ENCODE measurements around the gene GALNT9. TPM values are rescaled to one million over a fixed set of nuclear protein-coding genes. Genes with fewer than 3 reads are reported as not detected.
"Not testable (repeated sequence)": the region's sequence is repeated elsewhere in the genome, so short reads cannot be mapped to it uniquely, and the experiment has no call there.

Gene GALNT9
- total RNA-seq, 2 donors from 2014 or later, result not detected

DNA sequence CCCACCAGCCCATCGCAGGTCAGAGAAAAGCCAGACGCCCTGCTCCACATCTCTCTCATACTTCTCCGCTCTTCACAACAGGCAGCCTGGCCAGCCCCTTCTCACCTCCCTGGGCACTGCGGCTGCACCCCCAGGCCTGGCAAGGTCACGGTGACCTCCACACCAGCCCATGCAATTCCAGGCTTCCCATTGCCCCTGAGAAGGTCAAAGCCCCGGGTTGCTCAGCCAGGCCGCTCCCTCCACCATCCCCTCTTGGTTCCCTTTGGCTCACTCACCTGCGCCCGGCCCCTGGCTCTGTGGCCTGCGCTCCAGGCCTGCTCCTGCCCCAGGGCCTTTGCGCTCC, 55.4 kb downstream of the GALNT9 start:
- ATAC-seq, result no peak
- no peak overlapping the region for H3K4me3 Mint-ChIP-seq
- H3K9me3 ChIP-seq (ENCODE audit: control insufficient read depth, low read length, poor library complexity, severe bottlenecking), result no peaks in the 10 kb centered on the region
- H3K27me3 Mint-ChIP-seq, result peaks cover 37% of the 10 kb centered on the region
- peaks cover 2% of the 10 kb centered on the region for H3K4me1 Mint-ChIP-seq
- DNase-seq, result no peak
- H3K36me3 Mint-ChIP-seq (ENCODE audit: low read depth), result no peaks in the 10 kb centered on the region
- no peak overlapping the region for H3K27ac Mint-ChIP-seq

DNA sequence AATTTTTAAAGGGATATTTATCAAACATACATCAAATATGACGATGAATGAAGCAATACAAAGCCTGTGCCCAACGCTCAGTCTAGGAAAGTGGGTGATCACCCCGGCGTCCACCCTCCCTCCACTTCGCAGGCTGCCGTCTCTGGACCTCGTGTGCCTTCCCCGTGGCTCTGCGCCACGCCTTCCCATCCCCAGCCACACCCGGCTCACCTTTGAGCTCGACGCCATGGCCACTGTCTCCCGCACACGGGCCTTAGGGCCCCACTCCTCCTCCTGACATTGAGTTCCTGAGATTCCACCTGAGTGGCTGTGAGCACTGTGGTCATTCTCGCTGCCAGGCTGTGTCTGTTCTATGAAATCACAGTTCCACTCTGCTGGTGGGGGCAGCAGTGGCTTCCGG, 56.7 kb downstream of the GALNT9 start:
- peaks cover 37% of the 10 kb centered on the region for H3K27me3 Mint-ChIP-seq
- no peaks in the 10 kb centered on the region for H3K36me3 Mint-ChIP-seq (ENCODE audit: low read depth)
- no peak for ATAC-seq
- H3K4me3 Mint-ChIP-seq, result no peak overlapping the region
- no peak for DNase-seq
- no peaks in the 10 kb centered on the region for H3K9me3 ChIP-seq (ENCODE audit: control insufficient read depth, low read length, poor library complexity, severe bottlenecking)
- no peak overlapping the region for H3K27ac Mint-ChIP-seq
- peaks cover 2% of the 10 kb centered on the region for H3K4me1 Mint-ChIP-seq

DNA sequence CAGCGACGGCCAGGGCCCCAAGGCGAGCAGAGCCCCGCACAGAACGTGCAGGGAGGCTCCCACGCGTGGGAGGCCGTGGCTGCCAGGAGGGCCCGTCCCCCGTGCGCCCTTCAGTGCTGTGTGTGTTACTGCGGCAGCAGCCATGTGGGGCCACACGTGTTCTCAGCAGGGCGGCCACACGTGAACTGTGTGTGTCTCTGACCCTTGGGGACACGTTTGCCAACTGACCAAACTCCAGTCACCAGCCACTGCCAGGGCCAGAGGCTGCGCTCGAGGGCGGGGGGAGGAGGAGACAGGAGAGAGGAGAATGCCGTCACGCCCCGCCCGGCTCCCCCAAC, 57.7 kb downstream of the GALNT9 start:
- ATAC-seq, result no peak
- Mint-ChIP-seq H3K36me3 (ENCODE audit: low read depth) (no peaks in the 10 kb centered on the region), H3K27ac (no peak overlapping the region), H3K4me1 (peaks cover 2% of the 10 kb centered on the region), H3K4me3 (no peak overlapping the region), H3K27me3 (peaks cover 30% of the 10 kb centered on the region)
- H3K9me3 ChIP-seq (ENCODE audit: control insufficient read depth, low read length, poor library complexity, severe bottlenecking), result no peaks in the 10 kb centered on the region
- DNase-seq, result no peak

DNA sequence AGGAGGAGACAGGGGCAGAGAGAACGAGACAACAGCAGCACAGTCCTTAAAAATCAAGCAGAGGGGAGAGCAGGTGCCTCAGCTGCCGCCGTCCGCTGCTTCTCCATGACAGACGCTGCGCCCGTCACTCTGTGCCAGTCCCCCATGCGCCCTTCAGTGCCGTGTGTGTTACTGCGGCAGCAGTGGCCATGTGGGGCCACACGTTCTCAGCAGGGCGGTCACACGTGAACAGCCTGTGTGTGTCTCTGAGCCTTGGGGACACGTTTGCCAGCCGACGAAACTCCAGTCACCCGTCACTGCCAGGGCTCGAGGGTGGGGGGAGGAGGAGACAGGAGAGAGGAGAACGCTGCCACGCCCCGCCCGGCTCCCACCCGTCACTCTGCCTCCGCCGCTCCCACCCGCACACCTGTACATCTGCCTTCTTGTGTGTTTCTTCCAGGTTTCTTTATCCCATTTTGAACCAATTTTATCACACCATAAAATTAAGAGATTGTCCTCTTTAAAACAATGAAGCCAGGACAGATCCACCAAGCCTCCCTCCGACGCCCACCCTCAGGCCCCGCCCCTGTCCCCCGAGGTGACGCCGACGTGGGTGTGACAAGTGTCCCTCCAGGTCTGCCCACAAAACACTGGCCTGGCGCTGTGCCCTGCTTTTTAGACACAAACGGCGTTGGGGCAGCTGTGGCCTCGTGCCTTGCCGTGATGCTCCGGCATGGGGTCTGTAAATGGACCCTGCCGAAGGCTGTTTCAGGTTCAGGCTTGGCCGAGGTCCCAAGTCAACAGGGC, 58.2 kb downstream of the GALNT9 start:
- DNase-seq, result no peak
- Mint-ChIP-seq H3K36me3 (ENCODE audit: low read depth) (no peaks in the 10 kb centered on the region), H3K4me1 (peaks cover 2% of the 10 kb centered on the region), H3K27me3 (peaks cover 24% of the 10 kb centered on the region), H3K4me3 (no peak overlapping the region), H3K27ac (no peak overlapping the region)
- no peak for ATAC-seq
- no peaks in the 10 kb centered on the region for H3K9me3 ChIP-seq (ENCODE audit: control insufficient read depth, low read length, poor library complexity, severe bottlenecking)

DNA sequence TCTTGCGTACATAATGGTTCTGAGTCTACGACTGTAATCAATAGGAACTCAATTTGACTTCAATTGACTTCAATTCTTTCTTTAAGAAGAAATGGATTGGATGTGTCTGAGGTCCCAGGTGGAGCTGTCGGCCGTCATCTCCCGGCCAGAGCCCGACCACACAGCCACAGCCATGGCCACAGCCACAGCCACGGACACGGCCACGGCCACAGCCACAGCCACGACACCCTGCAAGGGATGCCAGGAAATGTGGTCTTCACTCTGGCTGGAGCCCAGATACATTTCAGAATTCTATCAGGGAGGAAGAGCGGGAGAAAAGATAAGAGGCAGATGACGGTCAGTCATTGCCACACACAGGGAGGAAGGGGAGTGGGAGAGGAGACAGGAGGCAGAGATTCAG, 58.9 kb downstream of the GALNT9 start:
- H3K4me1 Mint-ChIP-seq, result peaks cover 2% of the 10 kb centered on the region
- H3K4me3 Mint-ChIP-seq, result no peak overlapping the region
- H3K27me3 Mint-ChIP-seq, result peaks cover 18% of the 10 kb centered on the region
- ATAC-seq, result no peak
- no peak overlapping the region for H3K27ac Mint-ChIP-seq
- H3K9me3 ChIP-seq (ENCODE audit: control insufficient read depth, low read length, poor library complexity, severe bottlenecking), result no peaks in the 10 kb centered on the region
- no peak for DNase-seq
- H3K36me3 Mint-ChIP-seq (ENCODE audit: low read depth), result no peaks in the 10 kb centered on the region

DNA sequence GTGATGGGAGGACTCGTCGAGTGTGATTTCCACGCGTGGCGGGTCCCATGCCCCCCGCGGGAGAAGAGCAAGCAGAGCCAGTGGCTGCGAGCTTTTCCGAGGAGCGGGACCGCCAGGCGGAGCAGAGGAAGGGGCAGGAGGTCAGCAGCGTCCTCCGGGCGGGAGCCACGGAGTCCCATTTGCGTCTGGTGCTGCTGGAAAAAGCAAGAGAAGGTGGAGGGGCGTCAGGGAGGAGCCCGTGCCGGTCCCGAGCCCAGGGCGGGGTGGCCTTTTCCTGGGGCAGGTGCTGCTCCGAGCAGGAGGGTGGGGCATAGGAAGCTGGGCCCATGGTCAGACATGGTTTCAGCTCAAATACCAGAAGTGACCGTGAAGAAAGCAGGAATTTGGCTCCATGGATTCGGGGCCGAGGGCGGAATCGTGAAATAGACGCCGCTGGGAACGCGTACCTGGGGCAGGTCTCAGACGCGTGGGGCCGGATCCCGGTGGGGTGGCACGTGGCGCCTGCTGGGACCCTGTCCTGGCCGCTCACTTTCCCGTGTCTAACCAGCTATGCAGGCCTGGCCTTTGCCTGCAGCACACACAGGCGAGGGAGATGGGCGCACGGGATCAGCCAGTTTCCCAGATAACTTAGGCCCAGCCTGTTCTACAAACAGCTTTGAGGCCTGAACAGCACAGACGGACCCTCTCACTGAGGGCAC, 60.0 kb downstream of the GALNT9 start:
- no peaks in the 10 kb centered on the region for H3K9me3 ChIP-seq (ENCODE audit: control insufficient read depth, low read length, poor library complexity, severe bottlenecking)
- peaks cover 8% of the 10 kb centered on the region for H3K27me3 Mint-ChIP-seq
- H3K4me3 Mint-ChIP-seq, result no peak overlapping the region
- no peak overlapping the region for H3K27ac Mint-ChIP-seq
- H3K4me1 Mint-ChIP-seq, result peaks cover 2% of the 10 kb centered on the region
- no peak for ATAC-seq
- H3K36me3 Mint-ChIP-seq (ENCODE audit: low read depth), result no peaks in the 10 kb centered on the region
- DNase-seq, result no peak

DNA sequence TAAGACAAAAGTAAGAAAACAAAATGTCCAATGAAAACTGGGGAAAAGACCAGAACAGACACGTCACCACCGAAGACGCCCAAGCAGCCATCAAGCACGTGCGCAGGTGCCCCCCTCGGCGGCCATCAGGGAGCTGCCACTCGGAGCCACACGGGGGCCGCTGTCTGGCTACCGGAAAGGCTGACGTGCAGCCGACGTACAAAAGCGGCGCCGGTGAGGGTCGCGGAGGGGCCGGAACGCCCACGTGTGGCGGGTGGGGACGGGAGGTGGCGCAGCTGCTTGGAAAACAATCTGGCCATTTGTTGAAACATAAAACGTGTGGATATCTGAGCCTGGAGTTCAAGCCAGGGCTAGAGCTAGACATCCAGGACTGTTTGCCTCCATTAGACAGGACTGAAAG, 60.7 kb downstream of the GALNT9 start:
- no peaks in the 10 kb centered on the region for H3K9me3 ChIP-seq (ENCODE audit: control insufficient read depth, low read length, poor library complexity, severe bottlenecking)
- Mint-ChIP-seq H3K27ac (no peak overlapping the region), H3K4me1 (peaks cover 2% of the 10 kb centered on the region), H3K36me3 (ENCODE audit: low read depth) (no peaks in the 10 kb centered on the region), H3K27me3 (peaks cover 8% of the 10 kb centered on the region), H3K4me3 (no peak overlapping the region)
- no peak for DNase-seq
- no peak for ATAC-seq

DNA sequence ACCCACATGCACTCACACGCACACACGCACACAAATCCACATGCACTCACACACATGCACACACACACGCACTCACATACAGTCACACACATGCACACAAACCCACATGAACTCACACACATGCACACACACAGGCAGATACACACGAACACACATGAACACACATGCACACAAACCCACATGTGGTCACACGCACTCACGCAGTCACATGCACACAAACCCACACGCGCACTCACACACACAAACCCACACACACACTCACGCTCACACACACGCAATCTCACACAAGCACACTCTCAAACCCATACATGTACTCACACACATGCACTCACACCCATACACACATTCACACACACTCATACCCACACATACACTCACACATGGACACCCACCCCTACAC, 61.5 kb downstream of the GALNT9 start:
- no peak for ATAC-seq
- no peaks in the 10 kb centered on the region for H3K9me3 ChIP-seq (ENCODE audit: control insufficient read depth, low read length, poor library complexity, severe bottlenecking)
- Mint-ChIP-seq H3K4me1 (peaks cover 2% of the 10 kb centered on the region), H3K27me3 (peaks cover 2% of the 10 kb centered on the region), H3K27ac (no peak overlapping the region), H3K36me3 (ENCODE audit: low read depth) (no peaks in the 10 kb centered on the region), H3K4me3 (no peak overlapping the region)
- DNase-seq, result no peak

DNA sequence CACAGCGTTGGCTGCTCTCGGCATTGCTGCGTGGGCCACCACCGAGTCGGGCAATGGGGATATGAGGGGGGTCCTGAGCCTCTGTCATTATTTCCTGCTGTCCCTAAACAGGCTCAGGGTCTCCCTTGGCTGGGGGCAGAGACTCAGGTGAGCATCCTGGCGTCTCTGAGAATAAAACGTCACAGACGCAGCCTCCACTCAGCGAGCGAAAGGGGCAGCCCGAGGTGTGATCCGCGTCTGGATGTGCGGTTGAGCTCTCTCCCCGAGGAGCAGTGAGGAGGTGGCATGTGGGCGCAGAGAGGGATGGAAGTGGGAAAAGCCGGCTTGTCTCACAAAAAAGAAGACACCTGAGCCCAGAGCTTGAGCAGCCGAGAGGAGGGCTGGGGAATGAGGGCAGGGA, 62.6 kb downstream of the GALNT9 start:
- Mint-ChIP-seq H3K4me3 (no peak overlapping the region), H3K4me1 (peaks cover 2% of the 10 kb centered on the region), H3K36me3 (ENCODE audit: low read depth) (no peaks in the 10 kb centered on the region), H3K27ac (no peak overlapping the region), H3K27me3 (no peaks in the 10 kb centered on the region)
- no peaks in the 10 kb centered on the region for H3K9me3 ChIP-seq (ENCODE audit: control insufficient read depth, low read length, poor library complexity, severe bottlenecking)
- ATAC-seq (no peak), DNase-seq (no peak)

DNA sequence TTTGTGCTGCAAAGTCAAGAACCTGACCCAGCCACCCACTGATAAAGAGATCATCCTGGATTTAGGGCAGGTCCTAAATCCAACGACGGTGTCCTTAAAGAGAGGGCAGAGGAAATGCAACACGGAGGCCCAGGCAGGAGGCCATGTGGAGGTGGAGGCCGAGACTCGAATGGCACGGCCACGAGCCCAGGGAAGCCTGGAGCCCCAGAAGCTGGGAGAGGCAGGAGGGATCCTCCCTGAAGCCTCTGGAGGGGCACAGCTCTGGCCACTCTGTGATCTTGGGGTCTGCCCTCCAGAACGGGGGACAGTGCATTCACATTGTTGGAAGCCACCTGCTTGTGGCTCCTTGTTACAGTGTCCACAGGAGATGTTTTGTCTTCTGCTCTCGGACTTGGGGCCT, 63.0 kb downstream of the GALNT9 start:
- Mint-ChIP-seq H3K4me1 (peaks cover 4% of the 10 kb centered on the region), H3K27me3 (no peaks in the 10 kb centered on the region), H3K36me3 (ENCODE audit: low read depth) (no peaks in the 10 kb centered on the region), H3K4me3 (no peak overlapping the region), H3K27ac (no peak overlapping the region)
- H3K9me3 ChIP-seq (ENCODE audit: control insufficient read depth, low read length, poor library complexity, severe bottlenecking), result no peaks in the 10 kb centered on the region
- ATAC-seq (no peak), DNase-seq (no peak)

DNA sequence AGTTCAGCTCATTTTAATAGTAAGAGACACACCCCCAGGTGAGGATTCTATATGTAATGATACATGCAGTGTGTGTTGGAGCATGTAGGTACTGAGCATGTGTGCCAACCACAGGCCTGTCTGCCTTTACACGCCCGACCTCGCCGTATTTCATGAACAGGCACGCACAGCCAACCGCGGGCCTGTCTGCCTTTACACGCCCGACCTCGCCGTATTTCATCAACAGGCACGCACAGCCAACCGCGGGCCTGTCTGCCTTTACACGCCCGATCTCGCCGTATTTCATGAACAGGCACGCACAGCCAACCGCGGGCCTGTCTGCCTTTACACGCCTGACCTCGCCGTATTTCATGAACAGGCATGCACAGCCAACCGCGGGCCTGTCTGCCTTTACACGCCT, 63.6 kb downstream of the GALNT9 start:
- H3K27ac Mint-ChIP-seq, ATAC-seq: not testable (repeated sequence)

DNA sequence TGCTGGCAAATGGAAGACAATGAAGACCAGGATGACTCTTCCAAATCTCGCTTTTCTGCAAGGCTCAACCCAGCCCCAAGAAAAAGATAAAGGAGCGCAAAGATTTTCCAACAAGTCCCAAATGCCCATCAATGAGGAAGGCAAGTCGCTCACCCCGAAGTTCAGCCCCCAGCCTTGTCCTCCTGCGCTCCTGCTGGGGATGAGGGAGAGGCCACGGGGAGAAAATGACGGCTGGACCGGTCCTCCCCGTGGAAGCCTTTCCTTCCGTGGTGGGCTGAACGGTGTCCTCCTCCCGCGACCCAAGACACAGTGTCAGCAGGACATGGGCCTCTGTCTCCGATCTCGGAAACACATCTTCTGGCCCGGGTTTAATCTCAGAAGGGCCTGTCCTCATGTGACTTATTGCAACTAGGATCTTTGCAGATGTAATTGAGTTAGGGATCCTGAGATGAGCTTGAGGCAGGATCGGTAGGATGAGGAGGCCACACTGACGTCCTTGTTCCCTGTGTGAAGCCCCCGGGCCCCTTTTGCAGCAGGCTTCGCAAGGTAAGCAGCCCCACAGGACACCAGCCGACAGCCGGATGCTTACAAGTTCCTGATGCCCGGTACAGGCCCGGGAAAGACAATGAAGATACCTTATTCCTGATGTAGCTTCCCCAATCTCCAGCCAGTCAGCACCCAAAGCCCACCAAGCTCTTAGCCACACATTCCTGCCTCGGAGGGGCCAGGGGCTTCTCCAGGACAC, 64.2 kb downstream of the GALNT9 start:
- Mint-ChIP-seq H3K4me3 (no peak overlapping the region), H3K27ac (no peak overlapping the region), H3K36me3 (ENCODE audit: low read depth) (no peaks in the 10 kb centered on the region), H3K27me3 (peaks cover 5% of the 10 kb centered on the region), H3K4me1 (peaks cover 2% of the 10 kb centered on the region)
- H3K9me3 ChIP-seq (ENCODE audit: control insufficient read depth, low read length, poor library complexity, severe bottlenecking), result no peaks in the 10 kb centered on the region
- ATAC-seq (no peak), DNase-seq (no peak)

More for the DNA sequence above, 63.6 kb downstream of the GALNT9 start:
- H3K27me3 Mint-ChIP-seq; DNase-seq; H3K9me3 ChIP-seq (ENCODE audit: control insufficient read depth, low read length, poor library complexity, severe bottlenecking); H3K36me3 Mint-ChIP-seq (ENCODE audit: low read depth); H3K4me3 Mint-ChIP-seq; H3K4me1 Mint-ChIP-seq: not testable (repeated sequence)

DNA sequence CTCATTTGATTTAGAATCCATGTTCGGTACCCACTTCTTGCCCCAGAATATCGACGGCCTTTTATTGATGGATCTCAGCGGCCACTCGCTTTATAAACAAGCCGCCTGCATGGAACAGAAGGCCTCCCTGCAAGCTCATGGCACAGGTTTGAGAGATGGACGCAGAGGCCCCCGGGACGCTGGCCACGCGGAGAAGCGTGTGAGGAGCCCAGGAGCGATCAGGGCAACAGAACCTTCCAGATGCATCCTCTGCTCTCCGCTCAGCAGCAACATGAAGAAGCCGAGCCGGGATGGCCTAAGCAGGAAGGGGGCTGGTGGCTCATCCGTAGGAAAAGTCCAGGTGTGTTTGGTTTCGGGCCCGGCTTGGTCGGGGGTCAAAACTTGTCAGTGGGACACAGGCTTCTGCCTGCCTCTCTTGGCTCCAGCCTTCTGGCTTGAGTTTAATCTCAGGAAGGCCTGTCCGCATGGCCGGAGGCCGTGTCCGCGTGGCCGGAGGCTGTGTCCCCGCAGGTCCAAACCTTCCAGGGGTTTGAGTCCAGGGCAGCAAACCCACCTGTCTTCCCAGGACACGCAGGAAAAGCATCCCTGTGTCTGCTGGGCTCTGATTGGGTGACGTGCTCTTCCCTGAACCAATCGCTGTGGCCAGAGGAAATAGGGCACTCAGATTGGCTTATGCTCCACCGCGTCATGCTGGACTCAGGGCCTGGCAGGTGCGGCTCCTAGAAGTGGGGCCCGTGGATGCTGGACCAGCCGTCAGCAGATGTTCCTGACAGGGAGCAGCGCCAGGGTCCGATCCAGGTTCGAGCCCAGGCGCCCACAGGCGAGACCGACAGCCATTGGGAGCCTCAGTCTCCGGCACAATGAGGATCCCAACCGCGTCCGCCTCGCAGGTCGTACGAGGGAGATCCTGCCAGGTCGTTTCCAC, 65.0 kb downstream of the GALNT9 start:
- Mint-ChIP-seq H3K27ac (no peak overlapping the region), H3K4me3 (no peak overlapping the region), H3K4me1 (peaks cover 2% of the 10 kb centered on the region), H3K36me3 (ENCODE audit: low read depth) (no peaks in the 10 kb centered on the region), H3K27me3 (peaks cover 5% of the 10 kb centered on the region)
- H3K9me3 ChIP-seq (ENCODE audit: control insufficient read depth, low read length, poor library complexity, severe bottlenecking), result no peaks in the 10 kb centered on the region
- ATAC-seq, result no peak
- DNase-seq, result no peak
